ENCODE data around the gene EFNA2.
A peak's percentile ranks its signal among the peaks of the same experiment; 100 is the strongest.

EFNA2 gene

DNA sequence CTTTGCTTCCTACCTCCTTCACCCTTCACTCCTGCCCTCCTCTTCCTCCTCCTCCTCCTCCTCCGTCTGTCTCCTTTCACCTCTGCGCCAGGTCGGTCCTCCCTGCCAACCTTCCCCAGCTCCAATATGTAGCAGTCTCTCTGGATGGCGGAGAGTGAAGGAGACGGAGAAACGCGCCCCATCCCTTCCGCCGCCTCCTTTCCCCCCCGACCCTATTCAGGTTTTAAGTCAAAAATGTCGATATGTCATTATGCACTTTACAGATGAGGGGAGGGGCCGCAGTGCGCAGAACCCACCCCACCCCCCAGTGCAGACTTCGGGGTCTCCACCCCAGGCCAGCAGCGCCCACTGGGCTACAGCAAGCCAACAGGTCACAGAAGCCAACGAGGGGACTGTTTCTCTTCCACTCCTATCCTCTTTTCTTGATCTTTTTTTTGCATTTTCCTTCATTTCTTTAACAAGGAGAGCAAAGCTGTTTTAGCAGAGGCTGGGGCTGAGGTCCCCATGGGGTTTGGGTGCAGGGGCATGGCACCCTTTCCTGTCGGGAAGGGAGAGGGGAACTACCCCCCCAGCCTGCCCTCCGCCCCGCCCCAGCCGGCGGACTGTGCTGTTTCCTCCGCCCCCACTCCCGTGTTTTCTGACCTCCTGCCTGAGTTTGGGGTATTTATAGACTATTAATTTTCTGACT lies 28.1 kb upstream of the EFNA2 start:
- TF ChIP-seq, protein P1, sequence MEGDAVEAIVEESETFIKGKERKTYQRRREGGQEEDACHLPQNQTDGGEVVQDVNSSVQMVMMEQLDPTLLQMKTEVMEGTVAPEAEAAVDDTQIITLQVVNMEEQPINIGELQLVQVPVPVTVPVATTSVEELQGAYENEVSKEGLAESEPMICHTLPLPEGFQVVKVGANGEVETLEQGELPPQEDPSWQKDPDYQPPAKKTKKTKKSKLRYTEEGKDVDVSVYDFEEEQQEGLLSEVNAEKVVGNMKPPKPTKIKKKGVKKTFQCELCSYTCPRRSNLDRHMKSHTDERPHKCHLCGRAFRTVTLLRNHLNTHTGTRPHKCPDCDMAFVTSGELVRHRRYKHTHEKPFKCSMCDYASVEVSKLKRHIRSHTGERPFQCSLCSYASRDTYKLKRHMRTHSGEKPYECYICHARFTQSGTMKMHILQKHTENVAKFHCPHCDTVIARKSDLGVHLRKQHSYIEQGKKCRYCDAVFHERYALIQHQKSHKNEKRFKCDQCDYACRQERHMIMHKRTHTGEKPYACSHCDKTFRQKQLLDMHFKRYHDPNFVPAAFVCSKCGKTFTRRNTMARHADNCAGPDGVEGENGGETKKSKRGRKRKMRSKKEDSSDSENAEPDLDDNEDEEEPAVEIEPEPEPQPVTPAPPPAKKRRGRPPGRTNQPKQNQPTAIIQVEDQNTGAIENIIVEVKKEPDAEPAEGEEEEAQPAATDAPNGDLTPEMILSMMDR (IDR thresholded peaks at IDR 0.05; ENCODE audit: control insufficient read depth, insufficient read depth, low read depth, low read length, missing control alignments) = no peak
- DNase-seq (ENCODE audit: low read depth) = no peak
- H3K4me3 ChIP-seq (ENCODE audit: control insufficient read depth, low read depth, low read length) = no peak overlapping the region

- no peak for DNase-seq (ENCODE audit: low read depth)
- TF ChIP-seq, protein P1 (IDR thresholded peaks at IDR 0.05; ENCODE audit: control insufficient read depth, insufficient read depth, low read depth, low read length, missing control alignments) = no peak
- no peak overlapping the region for H3K4me3 ChIP-seq (ENCODE audit: control insufficient read depth, low read depth, low read length)
These were observed 27.5 kb upstream of the EFNA2 start for GRCh38 chr19:1258163-1258492.

DNA sequence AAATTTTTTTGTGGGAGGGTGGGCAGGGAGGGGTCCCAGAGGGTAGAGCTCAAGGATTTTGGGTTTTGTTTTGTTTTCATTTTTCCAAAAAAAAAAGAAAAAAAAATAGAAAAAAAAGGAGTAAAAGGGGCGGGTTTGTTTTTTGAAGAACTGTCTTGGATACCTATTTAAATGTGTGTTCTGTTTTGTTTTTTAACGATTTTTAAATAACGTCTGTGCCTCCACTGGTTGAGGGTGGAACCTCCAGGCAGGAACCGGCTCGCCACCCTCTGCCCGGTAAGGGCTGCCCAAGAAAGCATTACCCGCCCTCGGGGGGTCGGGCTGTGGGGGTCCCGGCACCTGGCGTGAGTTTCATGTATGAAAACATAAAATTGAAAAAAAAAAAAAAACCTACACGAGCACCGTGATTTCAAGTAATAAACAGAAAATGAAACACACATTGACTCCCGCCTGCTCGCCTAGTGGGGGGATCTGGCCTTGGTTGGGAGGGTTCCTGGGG lies 26.9 kb upstream of the EFNA2 start:
- H3K4me3 ChIP-seq (ENCODE audit: control insufficient read depth, low read depth, low read length) = no peak overlapping the region
- no peak for DNase-seq (ENCODE audit: low read depth)

GRCh38 chr19:1259206-1259875 lies 26.3 kb upstream of the EFNA2 start:
- TF ChIP-seq, protein P1 (IDR thresholded peaks at IDR 0.05; ENCODE audit: control insufficient read depth, insufficient read depth, low read depth, low read length, missing control alignments) = no peak
- no peak for DNase-seq (ENCODE audit: low read depth)
- no peak overlapping the region for H3K4me3 ChIP-seq (ENCODE audit: control insufficient read depth, low read depth, low read length)

More for the DNA sequence above, 26.9 kb upstream of the EFNA2 start:
- TF ChIP-seq, protein P1 (IDR thresholded peaks at IDR 0.05; ENCODE audit: control insufficient read depth, insufficient read depth, low read depth, low read length, missing control alignments) = no peak

GRCh38 chr19:1259876-1260748 lies 25.6 kb upstream of the EFNA2 start:
- DNase-seq (ENCODE audit: low read depth) = no peak
- TF ChIP-seq, protein P1 (IDR thresholded peaks at IDR 0.05; ENCODE audit: control insufficient read depth, insufficient read depth, low read depth, low read length, missing control alignments) = no peak
- peak overlapping the region; percentile 20; the same call in 1 of the 2 replicates for H3K4me3 ChIP-seq (ENCODE audit: control insufficient read depth, low read depth, low read length)

GRCh38 chr19:1260749-1261537 lies 24.7 kb upstream of the EFNA2 start:
- TF ChIP-seq, protein P1 (IDR thresholded peaks at IDR 0.05; ENCODE audit: control insufficient read depth, insufficient read depth, low read depth, low read length, missing control alignments) = no peak
- peak overlapping the region; percentile 81 for H3K4me3 ChIP-seq (ENCODE audit: control insufficient read depth, low read depth, low read length)
- DNase-seq (ENCODE audit: low read depth) = peak; percentile 80

Data from AG09309 (cell line).